SK-N-SH treated with all-trans-retinoic acid at 6 μM for 48 hours (cell line): ENCODE measurements around the gene GRM4.

ENCODE experiments used
- ATAC-seq: fragments of 200-7000 bp; cut with Tn5 transposase; 3 replicates; pipeline ENCODE4 v1.9.1; 2020; ENCODE audit warnings: mild to moderate bottlenecking, moderate library complexity
- ARNTL ChIP-seq: fragments of 450-650 bp; formaldehyde crosslinking; IDR thresholded peaks from 2 replicates; pipeline ENCODE4 v1.5.0; 2020; ENCODE audit warnings: low read depth, mild to moderate bottlenecking, moderate library complexity, borderline replicate concordance
- BACH2 ChIP-seq: fragments of 250-450 bp; sonication (Bioruptor Pico); IDR thresholded peaks from 2 replicates; pipeline ENCODE4 v1.9.0; 2021; ENCODE audit warnings: mild to moderate bottlenecking, borderline replicate concordance
- ESRRG ChIP-seq: fragments of 250-450 bp; sonication (Bioruptor Pico); IDR thresholded peaks from 2 replicates; pipeline ENCODE4 v1.6.1; 2021; ENCODE audit warnings: mild to moderate bottlenecking
- GLIS3 ChIP-seq: fragments of 250-450 bp; sonication (Bioruptor Pico); IDR thresholded peaks from 2 replicates; pipeline ENCODE4 v1.5.0; 2020; ENCODE audit warnings: mild to moderate bottlenecking, moderate library complexity
- ISL1 ChIP-seq: fragments of 250-450 bp; sonication (Bioruptor Pico); IDR thresholded peaks from 2 replicates; pipeline ENCODE4 v2.1.2; 2022; ENCODE audit warnings: mild to moderate bottlenecking, moderate library complexity
- OSR1 ChIP-seq: fragments of 250-450 bp; sonication (Bioruptor Pico); IDR thresholded peaks from 2 replicates; pipeline ENCODE4 v1.8.0; 2022; ENCODE audit warnings: moderate library complexity, mild to moderate bottlenecking, inconsistent platforms
- PPARA ChIP-seq: fragments of 250-450 bp; sonication (Bioruptor Pico); IDR thresholded peaks from 2 replicates; pipeline ENCODE4 v1.5.0; 2020; ENCODE audit warnings: mild to moderate bottlenecking, borderline replicate concordance
- RARB ChIP-seq: fragments of 250-450 bp; sonication (Bioruptor Pico); IDR thresholded peaks from 2 replicates; pipeline ENCODE4 v1.8.0; 2021; ENCODE audit warnings: mild to moderate bottlenecking, moderate library complexity
- SNAI2 ChIP-seq: fragments of 250-450 bp; sonication (Bioruptor Pico); IDR thresholded peaks from 2 replicates; pipeline ENCODE4 v1.5.0; 2020; ENCODE audit warnings: mild to moderate bottlenecking, moderate library complexity
- TCF4 ChIP-seq: fragments of 250-450 bp; sonication (Bioruptor Pico); IDR thresholded peaks from 2 replicates; pipeline ENCODE4 v1.8.0; 2021; ENCODE audit warnings: mild to moderate bottlenecking, moderate library complexity, borderline replicate concordance
- TOX ChIP-seq: fragments of 250-450 bp; sonication (Bioruptor Pico); IDR thresholded peaks from 2 replicates; pipeline ENCODE4 v1.8.0; 2021; ENCODE audit warnings: mild to moderate bottlenecking, moderate library complexity, borderline replicate concordance
- ZFP3 ChIP-seq: fragments of 250-450 bp; sonication (Bioruptor Pico); IDR thresholded peaks from 2 replicates; pipeline ENCODE4 v1.5.0; 2020; ENCODE audit warnings: mild to moderate bottlenecking, moderate library complexity
- ZFP30 ChIP-seq: fragments of 450-650 bp; formaldehyde crosslinking; IDR thresholded peaks from 2 replicates; pipeline ENCODE4 v1.5.0; 2022; ENCODE audit warnings: mild to moderate bottlenecking, moderate library complexity
- ZNF565 ChIP-seq: fragments of 450-650 bp; formaldehyde crosslinking; conservative IDR thresholded peaks from 2 replicates; pipeline ENCODE4 v1.5.0; 2020; ENCODE audit warnings: low read depth, mild to moderate bottlenecking, moderate library complexity
- ZNF70 ChIP-seq: fragments of 450-650 bp; formaldehyde crosslinking; IDR thresholded peaks from 2 replicates; pipeline ENCODE4 v1.5.0; 2020; ENCODE audit warnings: mild to moderate bottlenecking, moderate library complexity
- TF ChIP-seq, protein P1 (sequence below): fragments of 250-450 bp; sonication (Bioruptor Pico); IDR thresholded peaks from 2 replicates; pipeline ENCODE4 v1.5.1; 2021; ENCODE audit warnings: mild to moderate bottlenecking, moderate library complexity
- TF ChIP-seq, protein P2 (sequence below): fragments of 250-450 bp; sonication (Bioruptor Pico); IDR thresholded peaks from 2 replicates; pipeline ENCODE4 v1.5.0; 2020; ENCODE audit warnings: mild to moderate bottlenecking, moderate library complexity
- TF ChIP-seq, protein P3 (sequence below): fragments of 250-450 bp; sonication (Bioruptor Pico); IDR thresholded peaks from 2 replicates; pipeline ENCODE4 v1.8.0; 2021; ENCODE audit warnings: low read depth, mild to moderate bottlenecking, moderate library complexity, borderline replicate concordance
- TF ChIP-seq, protein P4 (sequence below): fragments of 250-450 bp; sonication (Bioruptor Pico); IDR thresholded peaks from 2 replicates; pipeline ENCODE4 v1.5.1; 2020; ENCODE audit warnings: low read depth, mild to moderate bottlenecking, moderate library complexity
- TF ChIP-seq, protein P5 (sequence below): fragments of 250-450 bp; sonication (Bioruptor Pico); IDR thresholded peaks from 2 replicates; pipeline ENCODE4 v1.8.0; 2020; ENCODE audit warnings: mild to moderate bottlenecking, moderate library complexity, borderline replicate concordance

GRM4 gene

DNA sequence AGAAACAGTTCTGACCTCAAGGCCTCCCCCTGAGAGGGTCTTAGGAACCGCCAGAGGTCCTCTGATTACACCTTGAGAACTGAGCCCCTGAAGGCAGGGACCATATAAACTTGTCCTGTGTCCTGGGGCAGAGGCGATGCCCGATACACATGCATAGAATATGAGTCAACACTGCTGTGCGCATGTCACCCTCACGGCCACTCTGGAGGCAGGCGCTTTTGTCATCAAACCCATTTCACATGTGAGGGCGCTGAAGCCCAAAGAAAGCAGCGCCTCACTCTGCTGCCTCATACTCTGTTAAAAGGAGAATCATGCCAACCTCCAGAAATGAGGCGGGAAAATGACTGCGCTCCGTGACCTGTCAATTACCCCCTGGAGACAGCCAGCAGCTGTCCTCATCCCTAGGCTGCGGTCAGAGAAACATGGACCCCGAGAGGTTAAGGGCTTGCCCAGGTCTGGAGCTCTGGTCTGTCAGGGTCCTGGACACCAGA is 158.3 kb downstream of the GRM4 start:
- ATAC-seq: no peak
- TF ChIP-seq ARNTL (CRISPR knock-in tag) (no peak), RARB (CRISPR knock-in tag) (no peak), ZFP3 (CRISPR knock-in tag) (no peak), ISL1 (CRISPR knock-in tag) (no peak), BACH2 (no peak), PPARA (CRISPR knock-in tag) (no peak), OSR1 (CRISPR knock-in tag) (no peak), ZNF565 (CRISPR knock-in tag) (no peak), ESRRG (no peak), ZNF70 (CRISPR knock-in tag) (no peak)
- TF ChIP-seq, protein P1, sequence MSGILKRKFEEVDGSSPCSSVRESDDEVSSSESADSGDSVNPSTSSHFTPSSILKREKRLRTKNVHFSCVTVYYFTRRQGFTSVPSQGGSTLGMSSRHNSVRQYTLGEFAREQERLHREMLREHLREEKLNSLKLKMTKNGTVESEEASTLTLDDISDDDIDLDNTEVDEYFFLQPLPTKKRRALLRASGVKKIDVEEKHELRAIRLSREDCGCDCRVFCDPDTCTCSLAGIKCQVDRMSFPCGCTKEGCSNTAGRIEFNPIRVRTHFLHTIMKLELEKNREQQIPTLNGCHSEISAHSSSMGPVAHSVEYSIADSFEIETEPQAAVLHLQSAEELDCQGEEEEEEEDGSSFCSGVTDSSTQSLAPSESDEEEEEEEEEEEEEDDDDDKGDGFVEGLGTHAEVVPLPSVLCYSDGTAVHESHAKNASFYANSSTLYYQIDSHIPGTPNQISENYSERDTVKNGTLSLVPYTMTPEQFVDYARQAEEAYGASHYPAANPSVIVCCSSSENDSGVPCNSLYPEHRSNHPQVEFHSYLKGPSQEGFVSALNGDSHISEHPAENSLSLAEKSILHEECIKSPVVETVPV: no peak
- TF ChIP-seq, protein P2, sequence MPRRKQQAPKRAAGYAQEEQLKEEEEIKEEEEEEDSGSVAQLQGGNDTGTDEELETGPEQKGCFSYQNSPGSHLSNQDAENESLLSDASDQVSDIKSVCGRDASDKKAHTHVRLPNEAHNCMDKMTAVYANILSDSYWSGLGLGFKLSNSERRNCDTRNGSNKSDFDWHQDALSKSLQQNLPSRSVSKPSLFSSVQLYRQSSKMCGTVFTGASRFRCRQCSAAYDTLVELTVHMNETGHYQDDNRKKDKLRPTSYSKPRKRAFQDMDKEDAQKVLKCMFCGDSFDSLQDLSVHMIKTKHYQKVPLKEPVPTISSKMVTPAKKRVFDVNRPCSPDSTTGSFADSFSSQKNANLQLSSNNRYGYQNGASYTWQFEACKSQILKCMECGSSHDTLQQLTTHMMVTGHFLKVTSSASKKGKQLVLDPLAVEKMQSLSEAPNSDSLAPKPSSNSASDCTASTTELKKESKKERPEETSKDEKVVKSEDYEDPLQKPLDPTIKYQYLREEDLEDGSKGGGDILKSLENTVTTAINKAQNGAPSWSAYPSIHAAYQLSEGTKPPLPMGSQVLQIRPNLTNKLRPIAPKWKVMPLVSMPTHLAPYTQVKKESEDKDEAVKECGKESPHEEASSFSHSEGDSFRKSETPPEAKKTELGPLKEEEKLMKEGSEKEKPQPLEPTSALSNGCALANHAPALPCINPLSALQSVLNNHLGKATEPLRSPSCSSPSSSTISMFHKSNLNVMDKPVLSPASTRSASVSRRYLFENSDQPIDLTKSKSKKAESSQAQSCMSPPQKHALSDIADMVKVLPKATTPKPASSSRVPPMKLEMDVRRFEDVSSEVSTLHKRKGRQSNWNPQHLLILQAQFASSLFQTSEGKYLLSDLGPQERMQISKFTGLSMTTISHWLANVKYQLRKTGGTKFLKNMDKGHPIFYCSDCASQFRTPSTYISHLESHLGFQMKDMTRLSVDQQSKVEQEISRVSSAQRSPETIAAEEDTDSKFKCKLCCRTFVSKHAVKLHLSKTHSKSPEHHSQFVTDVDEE (CRISPR knock-in tag): no peak
- TF ChIP-seq, protein P3, sequence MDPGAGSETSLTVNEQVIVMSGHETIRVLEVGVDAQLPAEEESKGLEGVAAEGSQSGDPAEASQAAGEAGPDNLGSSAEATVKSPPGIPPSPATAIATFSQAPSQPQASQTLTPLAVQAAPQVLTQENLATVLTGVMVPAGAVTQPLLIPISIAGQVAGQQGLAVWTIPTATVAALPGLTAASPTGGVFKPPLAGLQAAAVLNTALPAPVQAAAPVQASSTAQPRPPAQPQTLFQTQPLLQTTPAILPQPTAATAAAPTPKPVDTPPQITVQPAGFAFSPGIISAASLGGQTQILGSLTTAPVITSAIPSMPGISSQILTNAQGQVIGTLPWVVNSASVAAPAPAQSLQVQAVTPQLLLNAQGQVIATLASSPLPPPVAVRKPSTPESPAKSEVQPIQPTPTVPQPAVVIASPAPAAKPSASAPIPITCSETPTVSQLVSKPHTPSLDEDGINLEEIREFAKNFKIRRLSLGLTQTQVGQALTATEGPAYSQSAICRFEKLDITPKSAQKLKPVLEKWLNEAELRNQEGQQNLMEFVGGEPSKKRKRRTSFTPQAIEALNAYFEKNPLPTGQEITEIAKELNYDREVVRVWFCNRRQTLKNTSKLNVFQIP (CRISPR knock-in tag): no peak
- TF ChIP-seq, protein P4, sequence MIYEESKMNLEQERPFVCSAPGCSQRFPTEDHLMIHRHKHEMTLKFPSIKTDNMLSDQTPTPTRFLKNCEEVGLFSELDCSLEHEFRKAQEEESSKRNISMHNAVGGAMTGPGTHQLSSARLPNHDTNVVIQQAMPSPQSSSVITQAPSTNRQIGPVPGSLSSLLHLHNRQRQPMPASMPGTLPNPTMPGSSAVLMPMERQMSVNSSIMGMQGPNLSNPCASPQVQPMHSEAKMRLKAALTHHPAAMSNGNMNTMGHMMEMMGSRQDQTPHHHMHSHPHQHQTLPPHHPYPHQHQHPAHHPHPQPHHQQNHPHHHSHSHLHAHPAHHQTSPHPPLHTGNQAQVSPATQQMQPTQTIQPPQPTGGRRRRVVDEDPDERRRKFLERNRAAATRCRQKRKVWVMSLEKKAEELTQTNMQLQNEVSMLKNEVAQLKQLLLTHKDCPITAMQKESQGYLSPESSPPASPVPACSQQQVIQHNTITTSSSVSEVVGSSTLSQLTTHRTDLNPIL: no peak
- TF ChIP-seq, all 23 proteins: peak for 0

DNA sequence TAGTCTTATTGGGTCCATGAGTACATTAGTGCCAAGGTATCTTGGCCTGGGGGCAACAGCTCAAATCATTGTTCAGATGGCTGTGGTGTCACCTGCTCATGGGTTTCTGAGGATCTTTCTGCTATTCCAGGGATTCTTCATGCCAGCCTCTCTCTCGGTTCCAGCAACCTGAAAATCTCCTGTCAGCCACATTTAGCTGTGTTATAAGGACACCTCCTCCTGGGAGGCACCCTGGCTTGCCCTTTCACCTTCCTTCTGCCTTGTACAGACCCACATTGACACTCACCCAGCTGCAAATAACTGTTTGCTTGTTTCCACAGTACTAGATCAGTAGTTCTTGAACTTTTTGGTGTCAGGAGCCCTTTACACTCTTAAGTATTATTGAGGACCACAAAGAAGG is 159.9 kb downstream of the GRM4 start:
- TF ChIP-seq TOX: no peak
- no peak for TF ChIP-seq TCF4
- no peak for TF ChIP-seq OSR1 (CRISPR knock-in tag)
- TF ChIP-seq ESRRG: no peak
- TF ChIP-seq GLIS3 (CRISPR knock-in tag): no peak
- TF ChIP-seq, protein P1: no peak
- TF ChIP-seq, protein P5, sequence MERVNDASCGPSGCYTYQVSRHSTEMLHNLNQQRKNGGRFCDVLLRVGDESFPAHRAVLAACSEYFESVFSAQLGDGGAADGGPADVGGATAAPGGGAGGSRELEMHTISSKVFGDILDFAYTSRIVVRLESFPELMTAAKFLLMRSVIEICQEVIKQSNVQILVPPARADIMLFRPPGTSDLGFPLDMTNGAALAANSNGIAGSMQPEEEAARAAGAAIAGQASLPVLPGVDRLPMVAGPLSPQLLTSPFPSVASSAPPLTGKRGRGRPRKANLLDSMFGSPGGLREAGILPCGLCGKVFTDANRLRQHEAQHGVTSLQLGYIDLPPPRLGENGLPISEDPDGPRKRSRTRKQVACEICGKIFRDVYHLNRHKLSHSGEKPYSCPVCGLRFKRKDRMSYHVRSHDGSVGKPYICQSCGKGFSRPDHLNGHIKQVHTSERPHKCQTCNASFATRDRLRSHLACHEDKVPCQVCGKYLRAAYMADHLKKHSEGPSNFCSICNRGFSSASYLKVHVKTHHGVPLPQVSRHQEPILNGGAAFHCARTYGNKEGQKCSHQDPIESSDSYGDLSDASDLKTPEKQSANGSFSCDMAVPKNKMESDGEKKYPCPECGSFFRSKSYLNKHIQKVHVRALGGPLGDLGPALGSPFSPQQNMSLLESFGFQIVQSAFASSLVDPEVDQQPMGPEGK: no peak
- TF ChIP-seq PPARA (CRISPR knock-in tag): no peak
- no peak for TF ChIP-seq RARB (CRISPR knock-in tag)
- TF ChIP-seq, protein P4: no peak
- TF ChIP-seq SNAI2 (CRISPR knock-in tag): no peak
- TF ChIP-seq, protein P2 (CRISPR knock-in tag): no peak
- TF ChIP-seq ZFP30: no peak
- ATAC-seq: no peak
